ENCODE results near the gene PRM3.

The PRM3 gene

DNA sequence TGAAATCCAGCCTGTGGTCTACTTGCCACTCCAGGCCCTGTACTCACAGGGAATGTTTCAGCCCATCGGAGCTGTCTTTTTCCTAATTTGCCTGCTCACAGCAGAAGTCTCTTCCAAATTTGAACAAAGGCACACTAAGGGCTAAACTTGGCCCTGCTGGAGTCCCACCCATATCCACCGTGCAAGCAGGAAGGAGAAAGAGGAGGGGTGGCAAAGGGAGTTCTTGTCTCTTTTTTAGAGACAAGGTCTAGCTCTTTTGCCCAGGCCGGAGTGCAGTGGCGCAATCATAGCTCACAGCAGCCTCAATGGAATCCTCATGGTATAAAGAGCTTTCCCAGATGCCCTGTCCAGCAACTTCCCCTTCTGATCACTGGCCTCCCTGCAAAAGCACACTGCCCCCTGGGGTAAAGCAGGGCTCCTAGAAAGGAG is 10.4 kb upstream of the PRM3 start:
- DNase-seq: no peak

DNA sequence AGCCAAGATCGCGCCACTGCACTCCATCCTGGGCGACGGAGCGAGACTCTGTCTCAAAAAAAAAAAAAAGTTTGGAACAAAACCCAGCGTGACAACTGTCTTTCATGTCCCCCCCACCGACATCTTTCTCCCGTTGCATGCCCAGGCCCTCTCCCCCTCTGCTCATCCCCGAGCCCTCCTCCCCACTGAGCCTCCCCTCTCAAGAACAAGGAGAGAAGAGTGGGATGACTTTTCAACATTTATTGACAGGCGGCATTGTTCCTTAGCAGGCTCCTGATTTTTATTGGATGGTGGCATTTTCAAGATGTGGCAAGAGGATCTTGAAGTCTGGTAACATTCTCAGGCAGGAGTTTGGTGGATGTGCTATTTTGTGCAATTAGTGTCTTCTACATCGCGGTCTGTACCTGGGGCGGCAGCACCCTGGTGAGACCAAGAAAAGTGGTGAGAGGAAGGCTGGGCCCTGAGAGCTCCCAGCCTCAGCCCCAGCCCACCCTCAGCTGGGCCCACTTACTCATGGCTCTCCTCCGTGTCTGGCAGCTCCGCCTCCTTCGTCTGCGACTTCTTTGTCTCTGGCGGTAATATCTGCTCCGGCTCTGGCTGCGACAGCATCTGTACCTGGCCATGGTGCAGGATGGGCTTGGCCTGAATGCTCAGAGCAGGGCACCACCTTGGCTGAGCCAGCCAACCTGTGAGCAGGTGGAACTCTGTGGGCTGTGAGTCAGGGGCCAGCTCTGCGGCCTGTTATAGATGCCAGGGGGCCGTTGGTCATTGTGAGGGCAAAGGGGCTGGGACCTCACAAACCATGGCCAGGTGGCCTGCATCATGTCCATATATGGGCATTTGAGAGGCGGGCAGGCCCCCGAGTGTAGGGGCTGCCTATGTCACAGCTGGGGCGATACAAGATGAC is 7.4 kb upstream of the PRM3 start, which contains the start of gene PRM1:
PRM1 (minus strand) TSS at position 715 of the 907 bp plus-strand sequence; CDS start at position 623, 92 bp downstream.
- no peak for DNase-seq

DNA sequence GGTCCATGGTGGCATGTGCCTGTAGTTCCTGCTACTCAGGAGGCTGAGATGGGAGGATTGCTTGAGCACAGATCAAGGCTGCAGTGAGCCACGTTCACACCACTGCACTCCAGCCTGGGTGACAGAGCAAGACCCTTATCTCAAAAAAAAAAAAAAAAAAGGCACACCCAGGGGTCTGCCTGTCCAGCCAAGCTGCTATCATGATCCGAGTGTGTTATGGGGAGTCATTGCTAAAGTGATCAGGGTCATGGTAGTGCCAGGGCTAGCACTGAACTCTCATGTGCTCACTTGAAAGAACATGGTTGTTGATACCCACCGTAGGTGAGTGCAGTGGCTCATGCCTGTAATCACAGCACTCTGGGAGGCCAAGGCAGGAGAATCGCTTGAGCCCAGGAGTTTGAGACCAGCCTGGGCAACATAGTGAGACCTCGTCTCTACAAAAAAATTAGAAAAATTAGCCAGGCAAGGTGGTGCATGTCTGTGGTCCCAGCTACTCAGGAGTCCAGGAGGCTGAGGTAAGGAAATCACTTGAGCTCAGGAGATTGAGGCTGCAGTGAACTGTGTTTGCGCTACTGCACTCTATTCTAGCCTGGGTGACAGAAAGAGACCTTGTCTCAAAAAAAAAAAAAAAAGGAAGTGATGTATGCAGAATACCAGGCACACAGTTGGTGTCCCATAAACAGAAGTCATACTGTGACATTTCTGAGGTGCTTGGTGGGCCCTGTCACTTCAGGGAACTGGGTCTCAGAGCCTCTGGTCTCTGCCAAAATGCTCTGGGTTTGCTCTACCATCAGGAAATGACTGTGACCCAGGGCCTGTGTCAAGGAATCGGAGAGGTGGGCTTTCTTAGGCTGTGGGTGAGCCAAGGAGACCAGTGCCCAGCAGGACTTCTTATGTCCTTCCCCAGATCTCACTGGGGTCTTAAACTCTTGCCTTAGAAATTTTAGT is 5.5 kb upstream of the PRM3 start:
- DNase-seq: no peak

DNA sequence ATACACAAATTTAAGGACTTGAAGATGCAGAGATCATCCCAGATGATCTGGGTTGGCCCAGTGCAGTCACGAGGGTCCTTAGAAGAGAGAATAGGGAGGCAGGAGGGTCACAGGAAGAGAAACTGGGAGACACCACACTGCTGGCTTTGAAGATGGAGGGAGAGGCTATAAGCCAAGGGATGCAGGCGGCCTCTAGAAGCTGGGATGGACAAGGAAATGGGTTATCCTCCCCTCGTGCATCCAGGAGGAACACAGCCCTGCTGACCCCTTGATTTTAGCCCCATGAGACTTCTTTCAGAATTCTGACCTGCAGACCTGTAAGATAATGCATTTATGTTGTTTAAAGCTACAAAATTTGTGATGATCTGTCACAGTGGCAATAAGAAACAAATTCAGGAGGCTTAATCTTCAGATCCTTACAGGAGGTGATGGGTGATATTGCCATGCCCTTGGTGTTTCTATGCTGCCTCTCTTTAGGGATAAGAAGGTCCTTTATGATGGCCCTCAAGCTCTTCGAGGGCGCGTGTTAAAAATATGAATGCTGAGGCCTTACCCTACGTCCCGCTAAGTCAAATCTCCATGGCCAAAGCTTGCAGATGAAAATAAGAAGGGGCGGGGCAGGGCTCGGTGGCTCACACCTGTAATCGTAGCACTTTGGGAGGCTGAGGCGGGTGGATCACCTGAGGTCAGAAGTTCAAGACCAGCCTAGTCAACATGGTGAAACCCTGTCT is 4.3 kb upstream of the PRM3 start:
- DNase-seq: no peak

DNA sequence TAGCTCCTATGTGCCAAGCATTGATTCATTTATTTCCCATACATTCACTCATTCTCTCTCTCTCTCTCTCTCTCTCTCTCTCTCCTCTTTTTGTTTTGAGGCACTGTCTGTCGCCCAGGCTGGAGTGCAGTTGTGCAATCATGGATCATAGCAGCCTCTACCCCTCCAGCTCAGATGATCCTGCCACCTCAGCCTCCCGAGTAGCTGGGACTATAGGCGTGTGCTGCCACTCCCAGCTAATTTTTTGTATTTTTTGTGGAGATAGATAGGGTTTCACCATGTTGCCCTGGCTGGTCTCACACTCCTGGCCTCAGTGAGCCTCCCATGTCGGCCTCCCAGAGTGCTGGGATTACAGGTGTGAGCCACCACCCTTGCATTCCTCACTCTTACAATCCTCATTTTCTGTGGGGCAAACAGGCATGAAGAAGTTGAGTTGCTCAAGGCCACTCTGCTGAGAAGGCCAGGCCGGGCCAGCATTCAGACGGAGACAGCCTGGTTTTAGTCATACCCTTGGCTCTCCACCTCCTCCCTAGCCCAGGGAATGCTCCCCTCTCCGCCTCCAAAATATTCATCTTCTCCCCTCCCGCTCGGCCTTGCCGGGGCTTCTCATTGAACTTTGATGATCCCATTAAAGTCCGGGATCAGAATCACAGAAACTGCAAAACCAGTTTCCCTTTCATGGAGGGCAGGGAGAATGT is 3.6 kb upstream of the PRM3 start:
- no peak for DNase-seq

DNA sequence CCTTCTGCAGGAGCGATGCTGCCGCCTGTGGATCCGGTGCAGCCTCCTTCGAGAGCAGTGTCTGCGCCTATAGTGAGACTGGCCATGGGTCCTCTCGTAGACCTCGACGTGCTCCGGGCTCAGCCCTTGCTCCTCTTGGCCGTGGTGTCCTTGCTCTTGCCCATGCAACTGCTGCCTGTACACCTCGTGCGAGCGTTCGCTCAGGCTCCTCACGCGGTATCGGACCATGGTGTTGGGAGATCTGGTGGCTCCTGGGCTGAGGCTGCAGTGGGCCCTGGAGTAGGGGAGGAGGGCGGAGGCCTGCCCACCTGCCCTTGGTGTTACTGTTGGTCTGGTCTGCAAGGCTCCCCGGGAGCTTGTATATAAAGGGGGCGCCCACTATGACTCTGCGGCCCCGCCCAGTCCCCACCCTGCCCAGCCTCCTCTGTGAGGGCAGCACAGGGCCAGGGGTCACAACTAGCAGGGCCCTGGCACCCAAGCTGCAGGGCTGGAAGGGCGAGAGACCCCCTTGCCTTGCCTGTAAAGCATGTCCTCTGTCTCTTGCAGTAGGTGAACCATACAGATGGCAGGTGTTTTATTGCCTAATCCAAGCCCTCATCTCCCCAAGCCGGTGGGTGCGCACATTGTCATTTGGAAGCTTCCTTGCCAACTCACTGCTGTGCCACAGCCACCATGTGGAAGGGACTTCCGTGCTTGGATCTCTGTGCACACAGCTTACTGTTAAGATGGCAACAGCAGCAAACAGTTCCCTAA is 2.9 kb upstream of the PRM3 start, which contains the start of gene PRM2:
PRM2 (minus strand) TSS at position 338 of the 753 bp plus-strand sequence; CDS start at position 228, 110 bp downstream.
- no peak for DNase-seq

DNA sequence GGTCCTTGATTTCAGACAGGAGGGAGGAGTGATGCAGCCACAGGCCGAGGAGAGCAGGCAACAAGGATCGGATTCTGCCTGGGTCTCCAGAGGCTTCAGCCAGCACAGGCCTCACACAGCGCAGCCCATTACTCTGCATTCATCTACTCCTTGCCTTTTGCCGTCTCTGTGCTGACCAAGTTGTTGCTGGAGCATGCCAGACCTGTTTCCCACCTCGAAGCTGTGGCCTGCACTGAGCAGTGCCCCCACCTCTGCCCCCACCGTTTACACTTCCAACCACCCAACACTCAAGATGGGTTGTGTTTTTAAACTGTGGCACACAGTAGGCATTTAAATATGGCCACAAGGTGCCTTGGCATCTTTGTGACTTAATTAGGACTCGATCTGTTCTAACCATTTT is 1.5 kb upstream of the PRM3 start:
- no peak for DNase-seq

DNA sequence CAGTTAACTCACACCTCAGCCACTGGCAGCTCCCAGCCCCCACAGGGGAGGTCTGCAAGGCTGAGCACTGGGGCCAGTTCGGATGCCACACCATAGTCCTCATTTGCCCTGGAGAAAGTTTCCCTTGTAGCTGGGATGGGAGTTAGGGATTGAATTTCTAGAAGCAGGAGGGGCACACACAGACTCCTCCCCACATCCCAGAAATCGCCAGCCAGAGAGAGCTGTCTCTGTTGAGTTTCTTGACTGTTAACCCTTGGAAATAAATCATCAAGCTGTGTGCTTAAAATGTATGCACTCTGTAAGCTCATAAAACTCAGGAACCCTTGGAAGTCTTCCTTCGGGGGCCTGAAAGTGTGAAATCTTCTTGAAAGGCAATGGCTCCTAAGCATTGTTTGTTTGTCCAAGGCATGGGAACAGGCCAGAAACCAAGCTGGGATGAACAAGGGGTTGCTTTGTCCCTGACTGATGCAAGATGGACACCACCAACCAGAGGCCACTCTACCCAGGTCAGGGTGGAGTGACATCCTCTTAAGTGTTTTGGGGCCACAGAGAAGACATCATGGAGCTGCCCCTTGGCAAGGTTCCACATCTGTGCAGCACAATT is 394 bp upstream of the PRM3 start:
- no peak for DNase-seq

DNA sequence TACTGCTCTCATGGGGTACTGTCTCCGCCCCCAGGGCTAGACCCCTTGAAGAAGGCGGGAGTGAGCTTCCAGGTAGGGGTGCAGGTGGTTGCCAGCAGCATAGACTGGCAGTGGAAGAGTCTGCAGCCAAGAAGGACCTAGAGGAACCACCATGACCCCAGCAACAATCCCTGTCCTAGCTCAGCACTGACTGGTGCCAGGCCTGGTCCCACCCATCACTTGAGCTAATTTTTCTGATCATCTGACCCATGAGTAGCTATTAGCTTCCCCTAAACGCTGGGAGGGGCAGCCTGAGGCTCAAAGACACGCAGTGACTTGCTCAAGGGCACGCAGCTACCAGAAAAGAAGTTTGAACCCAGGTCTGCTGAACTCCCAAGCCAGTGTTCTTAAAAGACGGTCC is 945 bp downstream of the PRM3 start:
- DNase-seq: no peak

DNA sequence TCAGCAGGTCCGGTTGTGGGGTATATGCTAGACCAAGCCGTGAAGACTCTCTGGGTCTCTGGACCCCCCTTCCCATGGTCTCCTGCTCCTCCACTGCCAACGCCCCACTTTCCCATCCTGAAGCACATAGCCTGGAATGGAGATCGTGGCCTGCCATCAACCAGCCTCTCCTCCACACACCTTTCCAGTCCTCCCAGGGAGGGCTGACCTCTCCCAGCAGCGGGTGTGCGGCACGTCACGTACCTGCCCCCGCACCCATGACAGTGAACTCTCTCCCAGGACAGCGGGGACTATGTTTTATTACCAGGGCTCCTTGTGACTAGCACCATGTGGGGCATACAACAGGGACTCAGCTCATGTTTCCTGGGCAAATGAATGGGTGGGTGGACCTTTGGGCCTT is 1.8 kb downstream of the PRM3 start:
- DNase-seq: no peak

DNA sequence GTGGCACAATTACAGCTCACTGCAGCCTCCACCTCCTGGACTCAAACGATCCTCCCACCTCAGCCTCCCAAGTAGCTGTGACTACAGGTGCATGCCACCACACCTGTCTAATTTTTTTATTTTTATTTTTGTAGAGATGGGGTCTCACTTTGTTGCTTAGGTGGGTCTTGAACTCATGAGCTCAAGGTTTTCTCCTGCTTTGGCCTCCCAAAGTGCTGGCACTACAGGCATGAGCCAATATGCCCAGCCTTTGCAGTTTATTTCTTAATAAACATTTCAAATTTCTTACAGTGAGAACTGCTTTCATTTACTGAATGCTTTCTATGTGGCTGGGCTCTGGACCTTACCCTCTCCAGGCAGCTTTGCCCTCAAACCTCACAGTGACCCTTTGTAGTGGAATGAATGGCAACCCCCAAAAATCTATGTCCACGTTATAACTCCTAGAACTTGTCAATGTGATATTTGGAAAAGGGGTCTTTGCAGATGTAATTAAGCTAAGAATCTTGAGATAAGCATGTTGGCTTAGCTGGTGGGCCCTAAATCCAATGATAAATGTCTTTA is 2.7 kb downstream of the PRM3 start:
- DNase-seq: no peak

DNA sequence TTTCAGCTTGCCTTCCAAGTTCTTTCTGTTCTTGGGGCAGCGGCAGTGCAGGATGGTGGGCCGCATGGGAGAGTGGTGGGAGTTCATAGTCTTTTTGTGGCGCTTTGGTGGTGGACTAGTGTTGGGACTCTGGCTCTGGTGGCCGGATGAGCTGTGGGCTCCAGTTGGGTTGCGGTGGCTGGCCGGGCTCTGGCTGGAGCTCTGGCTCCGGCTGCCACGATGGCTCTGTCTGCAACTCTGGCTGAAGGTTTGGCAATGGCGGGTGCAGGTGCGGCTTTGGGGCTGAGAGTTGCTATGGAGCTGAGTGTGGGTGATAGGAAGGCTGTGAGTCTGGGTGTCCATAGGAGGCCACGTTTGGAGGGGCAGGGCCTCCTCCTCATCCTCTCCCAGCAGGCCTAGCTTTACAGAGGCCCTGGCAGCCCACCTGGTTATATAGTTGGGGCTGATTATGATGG is 4.5 kb downstream of the PRM3 start, which contains the start of gene TNP2:
TNP2 (minus strand) TSS at position 405 of the 455 bp plus-strand sequence; CDS start at position 342, 63 bp downstream.
- no peak for DNase-seq

DNA sequence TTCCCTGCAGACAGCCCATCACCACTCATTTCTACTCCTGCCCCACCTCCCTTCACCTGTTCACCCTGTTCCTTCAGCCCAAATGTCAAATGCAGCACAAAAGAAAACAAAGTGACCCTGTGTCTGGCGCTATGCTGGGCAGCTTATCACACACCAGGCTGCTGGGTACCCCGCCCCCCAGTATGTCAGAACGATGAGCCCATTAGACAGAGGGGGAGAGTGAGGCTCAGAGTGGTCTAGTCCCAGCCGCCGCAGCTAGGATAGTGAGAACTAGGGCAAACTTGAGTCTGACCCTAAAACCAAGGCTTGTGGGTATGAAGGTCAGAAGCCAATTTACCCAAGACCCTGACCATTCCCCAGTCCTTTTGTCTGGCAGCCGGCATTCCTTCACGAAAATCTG is 8.3 kb downstream of the PRM3 start:
- DNase-seq: no peak

DNA sequence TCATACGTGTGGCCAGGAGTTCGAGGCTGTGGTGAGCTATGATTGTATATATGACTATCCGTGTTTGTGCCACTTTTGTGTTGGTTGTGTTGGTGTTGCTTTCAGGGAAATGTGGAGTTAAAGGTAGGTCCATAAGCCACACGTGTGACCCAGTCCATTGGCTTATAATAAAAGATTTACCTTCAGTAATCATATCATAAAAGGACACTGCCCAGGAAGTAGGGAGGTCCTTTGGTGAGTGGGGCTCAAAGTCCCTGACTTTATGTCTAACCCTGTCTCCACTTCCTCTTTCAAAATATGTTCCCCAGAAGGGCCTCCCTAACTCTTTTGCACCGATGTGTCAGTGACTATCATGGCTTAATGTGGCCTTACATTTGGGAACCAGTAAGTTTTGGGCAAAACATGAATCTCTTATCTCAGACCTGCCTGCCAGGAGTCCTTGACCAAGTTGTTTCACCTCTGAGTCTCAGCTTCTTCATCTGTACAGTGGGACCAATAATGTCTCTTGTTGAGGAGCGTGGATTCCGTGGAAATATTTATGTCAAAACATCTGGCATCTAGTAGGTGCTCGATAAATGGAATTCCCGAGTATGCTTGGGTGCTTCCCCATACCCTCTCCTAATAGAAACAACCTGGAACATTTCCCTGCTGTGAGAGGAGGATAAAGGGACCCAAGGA is 9.1 kb downstream of the PRM3 start:
- no peak for DNase-seq

DNA sequence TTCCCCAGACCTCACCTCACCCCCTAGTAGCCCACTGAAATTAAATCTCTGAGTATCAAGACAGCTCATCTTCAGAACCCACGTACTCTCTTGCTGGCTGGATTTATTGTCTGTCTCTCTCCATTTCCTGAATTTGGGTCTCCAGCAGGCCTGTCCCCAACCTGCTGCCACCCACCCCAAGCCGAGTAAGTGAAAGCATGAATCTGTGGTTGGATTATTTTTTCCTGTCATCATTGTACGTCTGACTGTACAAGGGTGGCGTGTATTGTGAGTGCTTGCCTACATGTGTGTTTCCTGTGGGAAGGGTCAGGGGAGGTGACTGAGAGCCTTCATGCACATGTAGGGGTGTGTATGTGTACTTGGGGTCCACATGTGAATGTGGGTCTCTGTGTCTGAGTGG is 9.7 kb downstream of the PRM3 start:
- no peak for DNase-seq

DNA sequence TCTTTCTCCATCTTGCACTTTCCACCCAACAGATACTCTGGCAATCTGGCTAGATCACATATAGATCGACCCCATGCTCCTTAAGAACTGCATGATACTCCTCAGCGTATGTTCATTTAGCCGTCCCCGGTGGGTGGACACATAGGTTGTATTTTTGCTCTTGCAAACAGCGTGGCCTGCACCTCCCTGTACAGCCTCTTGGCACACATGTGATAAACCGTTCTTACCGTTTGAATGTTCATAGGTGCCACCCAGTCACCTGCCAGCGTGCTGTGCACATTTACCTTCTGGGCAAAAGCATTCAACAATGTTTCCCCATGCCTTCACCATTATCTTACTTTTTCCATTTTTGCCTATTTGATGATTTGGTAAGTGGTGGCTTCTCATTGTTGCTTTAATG is 10.5 kb downstream of the PRM3 start:
- no peak for DNase-seq

DNA sequence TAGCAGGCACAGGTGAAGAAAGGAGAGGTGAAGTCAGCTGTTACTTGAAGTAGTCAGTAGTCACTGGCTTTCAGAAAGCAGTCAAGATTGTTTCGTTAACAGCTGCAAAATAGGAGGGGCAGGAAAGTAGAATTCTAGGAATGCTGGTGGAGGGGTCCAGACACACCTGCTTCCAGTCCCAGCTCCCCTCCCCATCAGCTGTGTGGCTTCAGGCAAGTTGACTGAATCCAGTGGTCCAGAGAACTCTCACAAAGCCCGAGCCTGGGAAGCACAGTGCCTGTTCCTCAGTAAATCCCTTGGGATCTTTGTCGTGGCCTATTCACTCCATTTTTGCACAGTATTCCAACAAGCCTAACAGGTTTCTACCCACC is 12.8 kb downstream of the PRM3 start:
- no peak for DNase-seq

Data from nucleus accumbens (tissue), 56 donors.